DND-41 (cell line): ENCODE data around the gene RACGAP1.
A peak's percentile ranks its signal among the peaks of the same experiment; 100 is the strongest.

Experiments
- ATAC-seq: fragments of 200-7000 bp; cut with Tn5 transposase; 3 replicates; pipeline ENCODE4 v1.9.1; 2021; ENCODE audit warnings: low read depth; ENCODE audit not compliant: insufficient read depth
- DNase-seq: peaks from one replicate; pipeline ENCODE4 v3.0.0-alpha.2; 2020
- H2AFZ ChIP-seq: 2 replicates; pipeline ENCODE4 v1.6.0; 2012; ENCODE audit warnings: low read depth, low read length
- H3K27ac ChIP-seq: 2 replicates; pipeline ENCODE4 v1.5.1; 2012; ENCODE audit warnings: low read length, inconsistent platforms
- H3K27me3 ChIP-seq: fragments of 200-600 bp; sonication (generic); 2 replicates; pipeline ENCODE4 v1.6.0; 2012; ENCODE audit warnings: low read length, mild to moderate bottlenecking, inconsistent platforms; ENCODE audit not compliant: insufficient read depth, poor library complexity
- H3K36me3 ChIP-seq: 2 replicates; pipeline ENCODE4 v1.5.1; 2012; ENCODE audit warnings: low read length, inconsistent platforms; ENCODE audit not compliant: insufficient read depth
- H3K4me1 ChIP-seq: 2 replicates; pipeline ENCODE4 v1.5.1; 2012; ENCODE audit warnings: mild to moderate bottlenecking, low read length; ENCODE audit not compliant: insufficient read depth
- H3K4me2 ChIP-seq: 2 replicates; pipeline ENCODE4 v1.6.0; 2012; ENCODE audit warnings: mild to moderate bottlenecking, moderate library complexity, low read length, inconsistent platforms; ENCODE audit not compliant: insufficient read depth
- H3K4me3 ChIP-seq, 2 experiments: fragments of 200-600 bp in 1 of 2; shearing (Covaris generic) in 1 of 2; 2 replicates each; pipeline ENCODE4 v1.5.1; 2012 to 2016; ENCODE audit warnings: inconsistent platforms in 2 of 2, low read length in 2 of 2, mild to moderate bottlenecking in 2 of 2, low read depth in 1 of 2, moderate library complexity in 1 of 2
- H3K79me2 ChIP-seq: 2 replicates; pipeline ENCODE4 v1.6.0; 2012; ENCODE audit warnings: low read length, inconsistent platforms; ENCODE audit not compliant: insufficient read depth
- H3K9ac ChIP-seq: 2 replicates; pipeline ENCODE4 v1.6.0; 2012; ENCODE audit warnings: low read depth, mild to moderate bottlenecking, inconsistent platforms, low read length, moderate library complexity
- H3K9me3 ChIP-seq: 2 replicates; pipeline ENCODE4 v1.5.1; 2012; ENCODE audit warnings: low read length, moderate library complexity, mild to moderate bottlenecking, inconsistent platforms; ENCODE audit not compliant: insufficient read depth, severe bottlenecking
- H4K20me1 ChIP-seq: 2 replicates; pipeline ENCODE4 v1.6.0; 2012; ENCODE audit warnings: low read length; ENCODE audit not compliant: insufficient read depth
- EZH2 ChIP-seq: IDR thresholded peaks from 3 replicates; pipeline ENCODE4 v1.6.1; 2012; ENCODE audit warnings: borderline replicate concordance, low read depth, mild to moderate bottlenecking, moderate library complexity, low read length, inconsistent platforms; ENCODE audit not compliant: severe bottlenecking
- TF ChIP-seq, protein P1 (sequence below): IDR thresholded peaks from 2 replicates; pipeline ENCODE4 v1.5.1; 2012; ENCODE audit warnings: borderline replicate concordance, low read length, moderate library complexity, mild to moderate bottlenecking; ENCODE audit not compliant: poor library complexity, severe bottlenecking; ENCODE audit errors: extremely low read depth

The RACGAP1 gene

DNA sequence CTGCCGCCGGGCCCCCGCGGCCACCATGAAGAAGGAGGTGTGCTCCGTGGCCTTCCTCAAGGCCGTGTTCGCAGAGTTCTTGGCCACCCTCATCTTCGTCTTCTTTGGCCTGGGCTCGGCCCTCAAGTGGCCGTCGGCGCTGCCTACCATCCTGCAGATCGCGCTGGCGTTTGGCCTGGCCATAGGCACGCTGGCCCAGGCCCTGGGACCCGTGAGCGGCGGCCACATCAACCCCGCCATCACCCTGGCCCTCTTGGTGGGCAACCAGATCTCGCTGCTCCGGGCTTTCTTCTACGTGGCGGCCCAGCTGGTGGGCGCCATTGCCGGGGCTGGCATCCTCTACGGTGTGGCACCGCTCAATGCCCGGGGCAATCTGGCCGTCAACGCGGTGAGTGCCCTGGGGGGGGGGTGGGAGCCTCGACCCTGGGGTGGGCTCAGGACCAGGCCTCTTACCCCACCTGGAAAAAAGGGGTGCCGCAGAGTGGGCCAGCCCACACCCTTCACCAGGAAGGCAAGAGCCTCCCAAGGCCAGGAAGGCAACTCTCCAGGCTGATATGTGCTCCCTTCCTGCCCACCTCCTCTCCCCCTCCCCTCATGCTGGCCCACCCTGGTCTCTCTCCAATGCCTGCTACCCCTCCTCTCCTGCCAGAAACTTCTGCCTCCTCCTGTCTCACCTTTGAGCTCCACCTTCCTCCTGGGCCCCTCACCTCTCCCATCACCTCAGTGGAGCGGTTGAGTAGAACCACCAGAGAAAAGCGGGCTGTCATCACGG, 63.1 kb downstream of the RACGAP1 start:
- Histone ChIP-seq H4K20me1 (0 out of 2 replicates have a peak, but pooled peaks cover 3% of the 10 kb centered on the region), H3K9me3 (no peaks in the 10 kb centered on the region), H3K36me3 (no peaks in the 10 kb centered on the region), H3K4me1 (peaks cover 20% of the 10 kb centered on the region), H3K9ac (no peak overlapping the region), H3K27me3 (peaks cover 7% of the 10 kb centered on the region), H2AFZ (no peak overlapping the region), H3K4me2 (no peak overlapping the region), H3K4me3 (no peak overlapping the region), H3K79me2 (no peaks in the 10 kb centered on the region), H3K27ac (no peak overlapping the region)
- TF ChIP-seq EZH2 = no peak
- TF ChIP-seq, protein P1, sequence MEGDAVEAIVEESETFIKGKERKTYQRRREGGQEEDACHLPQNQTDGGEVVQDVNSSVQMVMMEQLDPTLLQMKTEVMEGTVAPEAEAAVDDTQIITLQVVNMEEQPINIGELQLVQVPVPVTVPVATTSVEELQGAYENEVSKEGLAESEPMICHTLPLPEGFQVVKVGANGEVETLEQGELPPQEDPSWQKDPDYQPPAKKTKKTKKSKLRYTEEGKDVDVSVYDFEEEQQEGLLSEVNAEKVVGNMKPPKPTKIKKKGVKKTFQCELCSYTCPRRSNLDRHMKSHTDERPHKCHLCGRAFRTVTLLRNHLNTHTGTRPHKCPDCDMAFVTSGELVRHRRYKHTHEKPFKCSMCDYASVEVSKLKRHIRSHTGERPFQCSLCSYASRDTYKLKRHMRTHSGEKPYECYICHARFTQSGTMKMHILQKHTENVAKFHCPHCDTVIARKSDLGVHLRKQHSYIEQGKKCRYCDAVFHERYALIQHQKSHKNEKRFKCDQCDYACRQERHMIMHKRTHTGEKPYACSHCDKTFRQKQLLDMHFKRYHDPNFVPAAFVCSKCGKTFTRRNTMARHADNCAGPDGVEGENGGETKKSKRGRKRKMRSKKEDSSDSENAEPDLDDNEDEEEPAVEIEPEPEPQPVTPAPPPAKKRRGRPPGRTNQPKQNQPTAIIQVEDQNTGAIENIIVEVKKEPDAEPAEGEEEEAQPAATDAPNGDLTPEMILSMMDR = no peak
- DNase-seq (no peak), ATAC-seq (no peak)

DNA sequence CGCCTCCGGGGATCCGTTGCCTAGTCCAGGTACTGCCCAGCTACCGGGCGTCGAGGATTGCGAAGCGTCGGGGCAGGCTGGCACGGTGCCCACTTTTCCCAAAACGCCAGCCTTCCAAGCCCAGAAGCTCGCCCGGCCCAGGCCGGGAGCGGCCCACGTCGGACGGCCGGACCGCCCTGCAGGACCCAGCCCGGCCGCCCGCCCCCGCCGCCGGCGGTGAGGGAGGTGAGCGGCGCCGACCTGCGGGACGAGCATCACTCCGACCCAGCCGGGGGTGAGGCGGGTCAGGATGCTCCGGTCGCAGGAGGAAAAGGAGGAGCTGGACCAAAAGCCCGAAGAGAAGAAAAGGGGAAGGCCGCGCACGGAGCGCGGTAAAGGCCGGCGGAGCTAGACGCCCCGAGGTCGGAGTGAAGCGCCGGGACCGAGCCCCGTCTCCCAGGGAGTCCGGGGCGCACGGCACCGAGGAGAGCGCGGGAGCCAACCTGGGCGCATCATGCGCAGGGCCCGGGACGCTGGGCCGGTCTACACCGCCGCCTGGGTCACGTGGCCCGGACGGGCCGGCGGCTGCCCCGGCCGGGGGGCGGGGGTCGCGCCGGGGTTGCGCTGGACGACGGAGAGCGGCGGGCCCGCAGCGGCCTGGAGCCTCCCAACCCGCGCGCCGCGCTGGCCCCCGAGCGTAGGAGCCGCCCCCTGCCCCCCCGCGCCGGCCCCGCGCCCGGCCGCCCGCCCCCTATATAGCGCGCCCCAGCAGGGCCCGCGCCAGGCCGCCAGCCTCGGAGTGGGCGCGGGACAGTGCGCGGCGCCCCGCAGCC, 64.0 kb downstream of the RACGAP1 start, which contains the start of gene AQP5:
AQP5 (plus strand) TSS at position 762 of the 812 bp plus-strand sequence. CDS start 146 bp downstream, outside the sequence.
- Histone ChIP-seq H4K20me1 (no peaks in the 10 kb centered on the region), H3K27me3 (peaks cover 2% of the 10 kb centered on the region), H3K4me2 (no peak within 1 kb of the TSS), H2AFZ (no peak within 1 kb of the TSS), H3K9me3 (no peaks in the 10 kb centered on the region), H3K4me3 (no peak within 1 kb of the TSS), H3K27ac (no peak within 1 kb of the TSS), H3K79me2 (no peaks in the 10 kb centered on the region), H3K36me3 (no peaks in the 10 kb centered on the region), H3K4me1 (peaks cover 15% of the 10 kb centered on the region), H3K9ac (no peak within 1 kb of the TSS)
- DNase-seq (no peak), ATAC-seq (no peak)
- no peak for TF ChIP-seq EZH2
- TF ChIP-seq, protein P1 = no peak

DNA sequence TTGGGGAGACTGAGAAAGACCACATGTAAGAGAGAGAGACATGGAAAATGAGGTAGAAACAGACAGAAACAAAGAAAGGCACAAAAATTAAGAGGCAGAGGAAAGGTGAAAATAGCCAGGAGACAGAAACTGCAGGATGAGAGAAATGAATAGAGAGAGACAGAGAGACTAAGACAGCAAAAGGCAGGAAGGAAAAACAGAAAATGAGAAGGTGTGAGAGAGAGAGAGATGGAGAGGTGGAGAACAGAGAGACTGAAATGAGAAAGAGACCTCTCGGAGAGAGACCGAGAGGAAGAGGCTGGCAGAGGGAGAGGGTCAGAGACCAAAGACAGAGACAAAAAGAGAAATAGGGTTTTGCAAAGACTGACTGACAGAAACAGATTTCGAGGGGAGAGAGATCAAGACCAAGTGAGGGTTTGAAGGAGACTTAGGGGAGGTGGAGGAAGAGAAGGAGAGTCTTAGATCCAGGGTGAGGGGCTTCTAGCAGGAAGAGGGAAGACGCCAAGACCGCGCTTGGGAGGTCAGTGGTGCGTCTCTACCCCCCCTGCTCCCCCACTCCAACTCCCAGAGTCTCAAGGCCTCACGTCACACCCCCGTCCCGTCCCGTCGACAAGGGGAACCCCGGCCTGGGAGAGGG, 64.7 kb downstream of the RACGAP1 start:
- Histone ChIP-seq H3K27me3 (no peaks in the 10 kb centered on the region), H4K20me1 (no peaks in the 10 kb centered on the region), H3K36me3 (no peaks in the 10 kb centered on the region), H2AFZ (peak overlapping the region; percentile 53; the same call in 1 of the 2 replicates), H3K9me3 (no peaks in the 10 kb centered on the region), H3K27ac (0 out of 2 replicates have a peak overlapping the region, but pooled peaks have one; percentile 42), H3K9ac (no peak overlapping the region), H3K4me3 (no peak overlapping the region), H3K4me2 (no peak overlapping the region), H3K79me2 (no peaks in the 10 kb centered on the region), H3K4me1 (peaks cover 15% of the 10 kb centered on the region)
- no peak for ATAC-seq
- DNase-seq = no peak
- TF ChIP-seq, protein P1 = no peak
- no peak for TF ChIP-seq EZH2
